Esophagus muscularis mucosa (tissue), 4 donors: ENCODE measurements around the gene HTT. TPM values are rescaled to one million over a fixed set of nuclear protein-coding genes. Genes with fewer than 3 reads are reported as not detected.

Experiments
- DNase-seq: peaks from one replicate; pipeline ENCODE4 v3.0.0-alpha.2; 2017; ENCODE audit errors: extremely low spot score
- H3K27ac ChIP-seq, 4 donors: fragments of 200-600 bp; sonication (generic); replicated peaks in 1 of 4; 1 replicate in 3 of 4; 2 replicates in 1 of 4; pipeline ENCODE4 v1.5.1; 2016 to 2019; ENCODE audit warnings: mild to moderate bottlenecking in 1 of 4
- H3K27me3 ChIP-seq, 4 donors: fragments of 200-600 bp; sonication (generic); one replicate each; pipeline versions ENCODE4 v1.5.1 to v1.6.0; 2016 to 2019
- H3K36me3 ChIP-seq, 4 donors: fragments of 200-600 bp; sonication (generic); one replicate each; pipeline ENCODE4 v1.5.1; 2016 to 2019
- H3K4me1 ChIP-seq, 4 donors: fragments of 200-600 bp; sonication (generic); one replicate each; pipeline ENCODE4 v1.5.1; 2016 to 2019
- H3K4me3 ChIP-seq, 4 donors: fragments of 200-600 bp; sonication (generic); 1 replicate in 2 of 4; 2 replicates in 2 of 4; pipeline ENCODE4 v1.5.1; 2016 to 2019; ENCODE audit warnings: mild to moderate bottlenecking in 4 of 4, moderate library complexity in 1 of 4
- H3K9me3 ChIP-seq, 4 donors: fragments of 200-600 bp; sonication (generic); 1 replicate in 3 of 4; 2 replicates in 1 of 4; pipeline ENCODE4 v1.5.1; 2016 to 2019
- EP300 ChIP-seq: sonication (generic); formaldehyde crosslinking; IDR thresholded peaks from one replicate; pipeline ENCODE4 v1.6.1; 2017; ENCODE audit warnings: antibody characterized with exemption
- POLR2A ChIP-seq: fragments of 450-650 bp; IDR thresholded peaks from one replicate; pipeline ENCODE4 v1.6.1; 2017; ENCODE audit warnings: antibody characterized with exemption, moderate library complexity, mild to moderate bottlenecking, low read depth
- POLR2AphosphoS5 ChIP-seq, 2 donors: sonication (generic); formaldehyde crosslinking; IDR thresholded peaks; one replicate each; pipeline ENCODE4 v1.6.1; 2017; ENCODE audit warnings: antibody characterized with exemption in 2 of 2
- WGBS: methylation state at CpG from one replicate; pipeline ENCODE4 v1.1.5; 2018; 5-methylcytosine and 5-hydroxymethylcytosine counted together
- intact Hi-C: fragments of 100-400 bp; cut with DNase I; formaldehyde crosslinking; loops from one replicate; pipeline ENCODE4 v1.15.1; 2023
- total RNA-seq, 4 donors: library from RNA; depleted of rRNA; stranded (reverse); fragments of >200 nt; gene quantifications; one replicate each; pipeline versions ENCODE4 v1.1.0 to v1.2.1, GENCODE V29; 2016
- TF ChIP-seq, protein P1 (sequence below), 3 experiments: fragments of 200-600 bp in 2 of 3; fragments of 450-650 bp in 1 of 3; sonication (generic) in 2 of 3; IDR thresholded peaks; one replicate each; pipeline ENCODE4 v1.5.1; 2017 to 2019; ENCODE audit warnings: antibody characterized with exemption in 3 of 3, mild to moderate bottlenecking in 2 of 3, moderate library complexity in 1 of 3

The HTT gene
- total RNA-seq, 4 donors from 2014 or later, result 30.2 to 65.7 (median 49.3) TPM

DNA sequence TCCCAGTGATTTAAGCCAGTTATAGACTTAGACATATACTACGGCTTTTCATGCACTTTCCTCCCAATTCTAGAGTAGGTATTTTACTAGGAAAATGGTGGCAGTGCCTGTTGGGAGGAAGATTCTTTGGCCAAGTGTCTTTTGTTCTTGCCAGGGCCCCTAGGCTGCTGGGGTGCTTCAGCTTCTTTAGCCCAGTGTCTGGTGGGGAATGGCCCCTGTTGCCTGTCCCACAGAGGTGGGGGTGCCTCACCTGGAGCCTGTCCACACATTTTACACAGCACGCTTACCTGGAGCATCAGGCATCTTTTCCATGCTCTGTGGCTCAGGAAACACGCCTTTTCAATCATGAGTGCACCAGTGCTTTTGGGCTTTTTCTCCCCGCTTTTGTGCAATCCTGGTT is 141.3 kb downstream of the HTT start:
- DNase-seq, result no peak
- TF ChIP-seq POLR2AphosphoS5 (IDR thresholded peaks at IDR 0.05) (no peak), EP300 (no peak), POLR2A (no peak)
- TF ChIP-seq, protein P1, sequence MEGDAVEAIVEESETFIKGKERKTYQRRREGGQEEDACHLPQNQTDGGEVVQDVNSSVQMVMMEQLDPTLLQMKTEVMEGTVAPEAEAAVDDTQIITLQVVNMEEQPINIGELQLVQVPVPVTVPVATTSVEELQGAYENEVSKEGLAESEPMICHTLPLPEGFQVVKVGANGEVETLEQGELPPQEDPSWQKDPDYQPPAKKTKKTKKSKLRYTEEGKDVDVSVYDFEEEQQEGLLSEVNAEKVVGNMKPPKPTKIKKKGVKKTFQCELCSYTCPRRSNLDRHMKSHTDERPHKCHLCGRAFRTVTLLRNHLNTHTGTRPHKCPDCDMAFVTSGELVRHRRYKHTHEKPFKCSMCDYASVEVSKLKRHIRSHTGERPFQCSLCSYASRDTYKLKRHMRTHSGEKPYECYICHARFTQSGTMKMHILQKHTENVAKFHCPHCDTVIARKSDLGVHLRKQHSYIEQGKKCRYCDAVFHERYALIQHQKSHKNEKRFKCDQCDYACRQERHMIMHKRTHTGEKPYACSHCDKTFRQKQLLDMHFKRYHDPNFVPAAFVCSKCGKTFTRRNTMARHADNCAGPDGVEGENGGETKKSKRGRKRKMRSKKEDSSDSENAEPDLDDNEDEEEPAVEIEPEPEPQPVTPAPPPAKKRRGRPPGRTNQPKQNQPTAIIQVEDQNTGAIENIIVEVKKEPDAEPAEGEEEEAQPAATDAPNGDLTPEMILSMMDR (IDR thresholded peaks at IDR 0.05), result no peak
- Histone ChIP-seq H3K27ac (no peak overlapping the region), H3K4me1 (no peaks in the 10 kb centered on the region), H3K9me3 (no peaks in the 10 kb centered on the region), H3K4me3 (no peak overlapping the region), H3K36me3 (peaks cover 70 to 95% (median 87%) of the 10 kb centered on the region in 4 donors), H3K27me3 (no peaks in the 10 kb centered on the region)
- WGBS, result 96% methylated on average over 4 of the region's 4 CpGs
- intact Hi-C loops, result no loop called here

GRCh38 chr4:3217266-3217665 is 142.8 kb downstream of the HTT start:
- DNase-seq, result no peak
- TF ChIP-seq, protein P1 (IDR thresholded peaks at IDR 0.05), result no peak
- TF ChIP-seq EP300, result no peak
- no peak for TF ChIP-seq POLR2A
- no peak for TF ChIP-seq POLR2AphosphoS5 (IDR thresholded peaks at IDR 0.05)
- H3K27me3 ChIP-seq, result no peaks in the 10 kb centered on the region
- intact Hi-C loops, result no loop called here
- 86% methylated on average over 2 of the region's 2 CpGs for WGBS
- no peak overlapping the region for H3K27ac ChIP-seq
- H3K4me1 ChIP-seq, result no peaks in the 10 kb centered on the region
- no peak overlapping the region for H3K4me3 ChIP-seq
- H3K36me3 ChIP-seq, result peaks cover 76 to 98% (median 94%) of the 10 kb centered on the region in 4 donors
- no peaks in the 10 kb centered on the region for H3K9me3 ChIP-seq

- Histone ChIP-seq H3K4me3 (no peak overlapping the region), H3K27me3 (no peaks in the 10 kb centered on the region), H3K27ac (no peak overlapping the region), H3K4me1 (no peaks in the 10 kb centered on the region), H3K36me3 (peaks cover 76 to 98% (median 94%) of the 10 kb centered on the region in 4 donors), H3K9me3 (no peaks in the 10 kb centered on the region)
- 91% methylated on average over 15 of the region's 16 CpGs for WGBS
- TF ChIP-seq POLR2A, result no peak
- TF ChIP-seq POLR2AphosphoS5 (IDR thresholded peaks at IDR 0.05), result no peak
- TF ChIP-seq EP300, result no peak
- TF ChIP-seq, protein P1 (IDR thresholded peaks at IDR 0.05), result no peak
- intact Hi-C loops, result no loop called here
- DNase-seq, result no peak
Observed at GRCh38 chr4:3217771-3218170, 143.3 kb downstream of the HTT start.

DNA sequence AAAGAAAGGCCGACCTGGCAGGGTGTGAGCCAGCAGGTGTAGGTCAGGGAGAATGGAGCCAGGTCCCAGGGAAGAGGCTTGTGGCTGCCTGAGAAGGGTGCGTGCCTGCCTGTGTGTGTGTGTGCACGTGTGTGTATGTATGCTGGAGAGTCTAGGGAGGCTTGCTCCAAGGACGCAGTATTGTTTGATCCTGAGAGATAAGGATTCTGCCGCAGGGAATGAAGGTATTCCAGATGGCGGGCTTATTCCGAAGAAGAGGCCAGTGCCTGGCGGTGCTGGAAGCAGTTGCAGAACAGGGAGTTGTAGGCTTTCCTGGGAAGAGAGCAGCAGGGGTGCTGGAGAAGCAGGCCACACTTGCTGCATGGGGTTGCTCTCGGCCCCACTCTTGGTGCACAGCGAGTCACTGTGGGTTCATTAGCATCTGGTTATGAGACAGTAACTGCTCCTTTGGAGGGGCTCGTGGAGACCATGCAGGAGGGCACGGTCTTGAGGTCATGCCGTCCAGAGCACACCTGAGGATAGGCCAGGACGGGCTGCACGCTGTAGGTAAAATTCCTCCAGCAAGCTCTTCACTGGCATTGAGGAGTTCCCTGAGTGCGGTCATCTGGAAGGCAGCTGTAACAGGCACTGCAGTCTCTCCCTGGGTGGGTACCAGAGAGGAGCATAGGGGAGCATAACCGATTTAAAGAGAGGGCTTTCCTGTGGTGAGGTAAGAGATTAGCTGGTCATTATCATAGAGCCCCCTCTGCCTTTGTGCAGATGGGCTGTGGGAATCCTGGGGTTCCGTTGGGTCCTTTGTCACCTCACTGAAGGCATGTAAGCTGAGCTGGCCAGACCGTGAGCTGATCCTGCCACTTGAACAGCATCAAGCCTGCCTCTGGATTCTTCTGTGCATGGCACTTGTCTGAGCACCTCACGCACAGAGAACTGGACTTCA is 144.6 kb downstream of the HTT start:
- H3K27ac ChIP-seq, result no peak overlapping the region
- H3K4me3 ChIP-seq, result no peak overlapping the region
- H3K4me1 ChIP-seq, result no peaks in the 10 kb centered on the region
- H3K9me3 ChIP-seq, result no peaks in the 10 kb centered on the region
- intact Hi-C loops, result no loop called here
- TF ChIP-seq EP300, result no peak
- no peak for TF ChIP-seq POLR2AphosphoS5 (IDR thresholded peaks at IDR 0.05)
- TF ChIP-seq POLR2A, result no peak
- TF ChIP-seq, protein P1 (IDR thresholded peaks at IDR 0.05), result no peak
- no peaks in the 10 kb centered on the region for H3K27me3 ChIP-seq
- 94% methylated on average over 18 of the region's 20 CpGs for WGBS
- no peak for DNase-seq
- peaks cover 74 to 98% (median 94%) of the 10 kb centered on the region in 4 donors for H3K36me3 ChIP-seq
